HUES64 (cell line): Measurements from ENCODE around the gene ABHD4.
"Not testable (repeated sequence)": the region's sequence is repeated elsewhere in the genome, so short reads cannot be mapped to it uniquely, and the experiment has no call there.

Source experiments
- H3K27ac ChIP-seq: 2 replicates; pipeline ENCODE4 v1.7.0; 2013; ENCODE audit warnings: low read depth, low read length, inconsistent platforms
- H3K27me3 ChIP-seq: 2 replicates; pipeline ENCODE4 v1.6.1; 2013; ENCODE audit warnings: mild to moderate bottlenecking, low read length; ENCODE audit not compliant: insufficient read depth
- H3K36me3 ChIP-seq: 2 replicates; pipeline ENCODE4 v1.6.1; 2013; ENCODE audit warnings: mild to moderate bottlenecking, low read length; ENCODE audit not compliant: insufficient read depth
- H3K4me1 ChIP-seq: 2 replicates; pipeline ENCODE4 v1.6.1; 2013; ENCODE audit warnings: mild to moderate bottlenecking, low read length, moderate library complexity; ENCODE audit not compliant: insufficient read depth
- H3K4me3 ChIP-seq: 2 replicates; pipeline ENCODE4 v1.5.1; 2013; ENCODE audit warnings: mild to moderate bottlenecking, low read length, moderate library complexity
- H3K9ac ChIP-seq: 2 replicates; pipeline ENCODE4 v1.6.1; 2013; ENCODE audit warnings: mild to moderate bottlenecking, low read depth, low read length
- H3K9me3 ChIP-seq: 2 replicates; pipeline ENCODE4 v1.6.1; 2013; ENCODE audit warnings: low read depth, low read length; ENCODE audit not compliant: insufficient read depth
- WGBS: fragments of 150-250, 120-280 bp; methylation state at CpG from one replicate; pipeline ENCODE4 v1.1.7; 2013; ENCODE audit warnings: missing lambda C conversion rate; 5-methylcytosine and 5-hydroxymethylcytosine counted together

The ABHD4 gene

DNA sequence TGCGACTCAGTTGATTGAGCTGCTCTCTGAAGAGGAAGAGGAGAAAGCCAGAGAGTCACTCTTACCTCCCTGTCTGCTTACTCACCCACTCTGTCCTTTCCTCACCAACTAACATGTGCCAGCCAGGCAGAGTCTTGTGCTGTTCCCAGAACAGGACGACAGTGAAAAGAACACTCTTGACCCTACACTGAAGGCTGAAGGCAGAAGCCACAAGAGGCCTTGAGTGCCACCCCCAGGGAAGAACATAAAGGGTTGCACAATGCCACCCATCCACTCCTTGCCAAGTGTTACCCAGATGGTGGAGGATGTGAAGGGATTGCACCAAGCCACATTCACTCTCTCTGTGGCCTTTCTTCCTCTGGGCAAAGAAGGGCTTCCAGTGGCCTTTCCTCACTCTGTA is 12.8 kb downstream of the ABHD4 start:
- H3K27me3 ChIP-seq, result no peaks in the 10 kb centered on the region
- no peak overlapping the region for H3K9ac ChIP-seq
- peaks cover 51% of the 10 kb centered on the region for H3K36me3 ChIP-seq
- H3K4me1 ChIP-seq, result peaks cover 10% of the 10 kb centered on the region
- WGBS, result 94% methylated on average over 1 of the region's 2 CpGs
- H3K4me3 ChIP-seq, result no peak overlapping the region
- H3K27ac ChIP-seq, result no peak overlapping the region
- no peaks in the 10 kb centered on the region for H3K9me3 ChIP-seq

DNA sequence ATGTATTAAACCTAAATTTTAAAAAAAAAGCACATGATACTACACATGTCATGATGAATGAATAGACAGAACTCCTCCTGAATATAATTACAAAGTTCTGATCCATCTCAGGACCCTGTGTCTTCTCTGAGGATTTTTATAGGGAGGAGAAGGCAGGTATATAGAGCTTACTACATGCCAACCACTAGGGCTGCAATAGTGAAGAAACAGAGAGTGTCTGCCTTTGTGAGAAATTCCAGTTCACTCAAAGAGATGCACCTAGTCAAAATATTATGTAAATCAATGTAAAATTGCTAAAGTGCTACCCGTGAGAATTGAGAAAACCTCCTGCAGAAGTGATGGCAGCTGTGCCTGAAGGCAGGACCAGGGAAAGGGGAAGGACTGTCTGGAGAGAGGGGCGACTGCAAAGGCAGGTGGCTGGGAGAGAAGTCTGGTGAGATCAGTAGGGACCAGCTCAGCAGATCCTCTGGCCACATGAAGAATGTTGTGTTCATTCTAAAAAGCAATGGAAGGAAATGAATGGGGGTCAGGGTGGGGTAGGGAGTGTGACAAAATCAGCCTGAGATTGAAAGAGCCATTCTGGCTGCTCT is 15.1 kb downstream of the ABHD4 start:
- Histone ChIP-seq H3K27ac (no peak overlapping the region), H3K27me3 (no peaks in the 10 kb centered on the region), H3K9ac (no peak overlapping the region), H3K36me3 (peaks cover 29% of the 10 kb centered on the region), H3K4me1 (peaks cover 10% of the 10 kb centered on the region), H3K9me3 (no peaks in the 10 kb centered on the region), H3K4me3 (no peak overlapping the region)
- 79% methylated on average over 2 of the region's 2 CpGs for WGBS

DNA sequence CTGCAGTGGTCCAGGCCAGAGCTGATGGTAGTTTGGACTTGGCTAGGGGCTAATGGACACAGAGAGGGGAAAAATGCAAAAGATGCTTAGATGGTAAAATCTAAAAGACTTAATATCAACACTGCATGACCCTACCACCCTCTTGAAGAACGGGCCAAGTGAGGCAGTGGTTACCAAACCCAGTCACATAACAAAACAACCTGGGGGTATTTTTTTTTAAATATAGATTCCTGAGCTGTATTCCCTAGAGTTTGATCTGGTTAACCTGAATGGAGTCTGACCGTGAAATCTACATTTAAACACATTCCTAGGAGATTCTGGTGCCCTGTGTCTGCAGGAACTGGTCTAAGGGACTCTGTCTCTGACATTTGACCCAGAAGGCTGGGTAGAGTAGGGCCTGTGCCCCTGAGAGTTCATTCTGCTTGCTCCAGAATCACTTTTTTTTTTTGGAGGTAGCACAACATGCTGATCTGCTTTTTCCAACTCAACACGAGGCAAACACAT is 15.7 kb downstream of the ABHD4 start:
- Histone ChIP-seq H3K4me3 (no peak overlapping the region), H3K9ac (no peak overlapping the region), H3K27ac (no peak overlapping the region), H3K27me3 (no peaks in the 10 kb centered on the region), H3K9me3 (no peaks in the 10 kb centered on the region), H3K4me1 (peaks cover 10% of the 10 kb centered on the region), H3K36me3 (peaks cover 27% of the 10 kb centered on the region)
- whole genome bisulfite sequencing, result 67% methylated on average over 2 of the region's 3 CpGs

DNA sequence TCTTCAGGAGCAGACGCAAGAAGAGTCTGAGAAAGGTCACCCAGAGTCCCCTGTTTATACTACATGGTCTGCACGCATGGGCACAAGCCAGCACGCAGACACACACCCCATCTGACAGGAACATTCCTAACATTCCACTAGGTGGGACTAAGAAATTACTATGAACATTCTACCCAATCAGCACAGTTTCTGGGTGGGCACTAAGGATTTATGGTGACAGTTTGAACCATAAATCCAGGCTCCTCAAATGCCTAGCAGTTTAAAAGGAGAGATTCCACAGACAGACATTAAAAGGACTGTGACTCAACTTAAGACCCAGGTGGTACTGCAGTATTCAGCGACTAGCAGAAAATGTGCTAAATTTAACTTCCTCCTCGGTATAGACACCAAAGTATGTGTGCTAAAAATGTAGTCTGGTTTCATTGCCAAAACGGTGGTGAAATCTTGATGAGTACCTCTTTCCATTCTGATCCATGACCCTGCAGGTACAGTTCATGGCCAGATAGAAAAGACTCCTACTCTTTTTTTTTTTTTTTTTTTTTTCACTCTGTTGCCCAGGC is 16.2 kb downstream of the ABHD4 start:
- Histone ChIP-seq H3K4me1 (peaks cover 10% of the 10 kb centered on the region), H3K9me3 (no peaks in the 10 kb centered on the region), H3K9ac (no peak overlapping the region), H3K27ac (peak overlapping the region; percentile 21), H3K36me3 (peaks cover 25% of the 10 kb centered on the region), H3K27me3 (no peaks in the 10 kb centered on the region), H3K4me3 (no peak overlapping the region)
- 64% methylated on average over 6 of the region's 6 CpGs for WGBS

DNA sequence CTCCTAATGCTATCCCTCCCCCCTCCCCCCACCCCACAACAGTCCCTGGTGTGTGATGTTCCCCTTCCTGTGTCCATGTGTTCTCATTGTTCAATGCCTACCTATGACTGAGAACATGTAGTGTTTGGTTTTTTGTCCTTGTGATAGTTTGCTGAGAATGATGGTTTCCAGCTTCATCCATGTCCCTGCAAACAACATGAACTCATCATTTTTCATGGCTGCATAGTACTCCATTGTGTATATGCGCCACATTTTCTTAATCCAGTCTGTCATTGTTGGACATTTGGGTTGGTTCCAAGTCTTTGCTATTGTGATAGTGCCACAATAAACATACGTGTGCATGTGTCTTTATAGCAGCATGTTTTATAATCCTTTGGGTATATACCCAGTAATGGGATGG is 17.7 kb downstream of the ABHD4 start:
- 96% methylated on average over 2 of the region's 2 CpGs for WGBS
- not testable (repeated sequence) for H3K9me3 ChIP-seq, H3K4me1 ChIP-seq, H3K27me3 ChIP-seq, H3K9ac ChIP-seq, H3K27ac ChIP-seq, H3K4me3 ChIP-seq
- peaks cover 13% of the 10 kb centered on the region for H3K36me3 ChIP-seq

DNA sequence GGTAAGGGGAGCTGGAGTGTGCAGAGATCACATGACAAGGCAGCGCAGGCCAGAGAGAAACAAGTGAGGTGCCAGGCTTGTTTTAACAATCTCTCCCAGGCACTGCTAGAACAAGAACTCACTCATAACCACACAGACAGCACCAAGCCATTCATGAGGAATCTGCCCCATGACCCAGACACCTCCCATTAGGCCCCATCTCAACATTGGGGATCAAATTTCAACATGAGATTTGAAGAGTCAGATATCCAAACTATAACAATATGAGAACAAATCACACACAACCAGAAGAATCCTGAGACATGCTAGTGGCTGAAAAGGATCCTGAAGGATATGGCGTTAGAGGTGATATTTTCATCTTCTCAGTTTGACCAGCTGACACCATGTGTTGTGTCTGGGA is 24.2 kb downstream of the ABHD4 start:
- H3K27me3 ChIP-seq, result no peaks in the 10 kb centered on the region
- peaks cover 11% of the 10 kb centered on the region for H3K4me1 ChIP-seq
- 0 out of 2 replicates have a peak, but pooled peaks cover 5% of the 10 kb centered on the region for H3K9me3 ChIP-seq
- H3K4me3 ChIP-seq, result no peak overlapping the region
- WGBS, result 94% methylated on average over 2 of the region's 2 CpGs
- H3K9ac ChIP-seq, result no peak overlapping the region
- no peaks in the 10 kb centered on the region for H3K36me3 ChIP-seq
- H3K27ac ChIP-seq, result no peak overlapping the region

DNA sequence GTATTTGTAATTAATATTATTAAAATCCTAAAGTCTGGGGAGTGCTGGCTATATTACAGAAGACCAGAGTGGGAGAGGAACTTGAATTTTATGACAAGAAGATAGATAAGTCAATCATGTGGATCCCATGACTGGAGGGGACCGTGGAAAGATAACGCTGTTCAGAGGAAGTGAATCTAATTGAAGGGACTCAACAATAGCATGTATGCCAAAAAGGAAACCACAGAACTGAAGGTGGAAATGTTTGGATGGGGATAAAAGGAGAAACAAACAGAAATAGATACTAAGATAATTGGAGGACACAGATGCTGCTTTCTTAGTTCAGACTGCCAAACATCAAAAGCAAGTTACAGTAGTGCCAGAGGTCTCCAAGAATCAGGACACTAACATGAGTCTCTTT is 24.9 kb downstream of the ABHD4 start:
- H3K9me3 ChIP-seq, result 0 out of 2 replicates have a peak, but pooled peaks cover 5% of the 10 kb centered on the region
- no peak overlapping the region for H3K4me3 ChIP-seq
- peaks cover 18% of the 10 kb centered on the region for H3K4me1 ChIP-seq
- no peak overlapping the region for H3K27ac ChIP-seq
- H3K27me3 ChIP-seq, result no peaks in the 10 kb centered on the region
- no peak overlapping the region for H3K9ac ChIP-seq
- H3K36me3 ChIP-seq, result no peaks in the 10 kb centered on the region
- WGBS, result 68% methylated on average over 2 of the region's 2 CpGs

DNA sequence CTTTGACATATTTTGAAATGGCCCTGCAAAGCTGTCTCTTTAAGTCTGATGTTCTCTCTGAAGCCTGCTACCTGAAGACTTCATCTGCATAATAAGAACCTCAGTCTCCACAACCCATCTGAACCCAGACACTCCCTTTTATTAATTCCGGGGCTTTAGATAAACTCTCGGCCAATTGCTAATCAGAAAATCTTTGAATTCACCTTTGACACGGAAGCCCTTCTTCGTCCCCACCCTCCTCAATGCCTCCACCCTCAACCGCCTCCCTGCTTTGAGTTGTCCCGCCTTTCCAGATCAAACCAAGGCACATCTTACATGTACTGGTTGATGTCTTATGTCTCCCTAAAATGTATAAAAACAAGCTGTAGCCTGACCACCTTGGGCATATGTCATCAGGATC is 28.5 kb downstream of the ABHD4 start:
- no peak overlapping the region for H3K27ac ChIP-seq
- peaks cover 18% of the 10 kb centered on the region for H3K4me1 ChIP-seq
- no peak overlapping the region for H3K4me3 ChIP-seq
- H3K9me3 ChIP-seq, result peaks cover 9% of the 10 kb centered on the region
- 80% methylated on average over 6 of the region's 6 CpGs for WGBS
- no peaks in the 10 kb centered on the region for H3K27me3 ChIP-seq
- no peak overlapping the region for H3K9ac ChIP-seq
- H3K36me3 ChIP-seq, result no peaks in the 10 kb centered on the region

DNA sequence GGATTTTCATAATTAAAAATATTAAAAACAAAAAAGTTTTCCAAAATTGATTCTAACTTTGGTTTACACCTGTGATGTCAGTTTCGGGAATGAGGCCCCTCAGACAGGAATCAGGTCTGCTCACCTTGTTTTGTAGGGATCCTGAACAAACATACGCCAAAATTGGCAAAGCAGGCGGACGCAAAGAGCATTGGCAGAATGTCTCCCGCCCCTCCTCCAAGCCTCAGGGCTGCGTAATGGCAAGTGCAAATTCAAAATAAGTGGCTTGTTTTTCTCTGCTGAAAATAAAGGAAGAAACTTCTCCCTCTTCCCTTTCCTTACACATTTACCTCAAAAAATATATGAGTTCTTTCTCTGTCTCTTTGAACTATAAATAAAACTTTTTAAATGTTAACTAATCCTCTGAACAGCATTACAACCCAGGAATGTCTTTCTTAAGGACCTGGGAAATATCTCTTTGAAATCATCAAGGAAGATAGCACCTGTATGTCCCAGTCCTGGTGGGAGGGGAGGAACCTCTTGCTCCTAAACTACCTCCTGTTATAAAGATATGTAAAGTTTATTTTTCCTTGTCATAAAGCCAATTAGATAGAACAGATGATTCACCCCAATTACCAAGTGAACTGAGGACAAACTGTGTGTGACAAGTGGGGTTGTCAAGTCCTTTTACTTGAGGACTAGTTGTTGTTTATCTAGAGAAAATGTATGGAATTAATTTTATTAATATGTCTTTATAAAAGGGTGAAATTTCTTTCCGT is 29.6 kb downstream of the ABHD4 start:
- 85% methylated on average over 6 of the region's 7 CpGs for WGBS

DNA sequence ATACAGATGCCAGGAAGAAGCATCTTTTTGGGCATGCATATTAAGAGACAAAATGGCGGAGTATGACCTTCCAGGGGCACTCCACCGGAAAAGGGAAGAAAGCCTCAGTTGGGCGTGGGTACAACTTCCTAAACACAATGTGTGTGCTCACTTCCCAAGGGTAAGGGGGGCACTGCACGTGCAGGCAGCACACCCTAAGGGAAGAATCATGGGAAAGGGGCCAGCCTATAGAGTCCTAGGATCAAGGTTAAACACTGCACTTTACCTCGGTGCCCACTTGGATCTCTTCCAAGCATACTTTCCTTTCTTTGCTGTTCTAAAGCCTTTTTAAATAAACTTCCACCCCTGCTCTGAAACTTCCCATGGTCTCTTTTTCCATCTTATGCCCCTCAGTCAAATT is 31.3 kb downstream of the ABHD4 start:
- H3K4me1 ChIP-seq, result peaks cover 18% of the 10 kb centered on the region
- peaks cover 16% of the 10 kb centered on the region for H3K9me3 ChIP-seq
- WGBS, result 89% methylated on average over 5 of the region's 5 CpGs
- no peak overlapping the region for H3K27ac ChIP-seq
- H3K36me3 ChIP-seq, result no peaks in the 10 kb centered on the region
- H3K4me3 ChIP-seq, result no peak overlapping the region
- H3K9ac ChIP-seq, result no peak overlapping the region
- no peaks in the 10 kb centered on the region for H3K27me3 ChIP-seq

More for the DNA sequence above, 29.6 kb downstream of the ABHD4 start:
- H3K4me1 ChIP-seq, result peaks cover 18% of the 10 kb centered on the region
- no peak overlapping the region for H3K27ac ChIP-seq
- H3K4me3 ChIP-seq, result no peak overlapping the region
- H3K9ac ChIP-seq, result no peak overlapping the region
- peaks cover 13% of the 10 kb centered on the region for H3K9me3 ChIP-seq
- no peaks in the 10 kb centered on the region for H3K36me3 ChIP-seq
- no peaks in the 10 kb centered on the region for H3K27me3 ChIP-seq

DNA sequence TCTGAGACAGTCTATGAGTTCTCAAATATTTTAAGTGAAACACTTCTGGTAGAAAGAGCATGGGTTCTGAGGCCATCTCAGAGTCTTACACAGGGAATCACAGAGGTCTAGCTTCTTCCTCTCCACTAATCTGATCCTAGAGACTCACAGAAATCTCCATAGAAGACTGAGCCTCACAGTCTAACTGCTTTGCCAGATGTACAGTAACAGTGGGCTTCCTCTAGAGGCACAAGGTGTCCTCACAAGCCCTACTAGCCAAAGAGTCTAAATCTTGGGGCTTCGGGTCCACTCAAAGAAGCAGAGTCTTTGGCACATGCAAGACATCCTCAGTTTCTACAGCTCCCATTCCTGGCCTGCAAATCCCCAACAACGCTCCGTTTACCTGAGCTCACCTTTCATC is 32.0 kb downstream of the ABHD4 start:
- 96% methylated on average over 3 of the region's 3 CpGs for WGBS
- Histone ChIP-seq H3K27ac (no peak overlapping the region), H3K27me3 (no peaks in the 10 kb centered on the region)

More for the DNA sequence above, 32.0 kb downstream of the ABHD4 start:
- Histone ChIP-seq H3K36me3 (no peaks in the 10 kb centered on the region), H3K9ac (no peak overlapping the region), H3K4me1 (peaks cover 18% of the 10 kb centered on the region), H3K9me3 (peaks cover 16% of the 10 kb centered on the region), H3K4me3 (no peak overlapping the region)
